Naive B cell (primary cell): Measurements from ENCODE around the gene C1QTNF8. TPM values are rescaled to one million over a fixed set of nuclear protein-coding genes. Genes with fewer than 3 reads are reported as not detected.

Experiments used
- ATAC-seq, 2 donors: fragments of 150-1000 bp; cut with Tn5 transposase; 2 replicates each; pipeline ENCODE4 v1.10.0; 2021; ENCODE audit warnings: low read depth in 2 of 2, mild to moderate bottlenecking in 2 of 2, moderate library complexity in 2 of 2
- DNase-seq: peaks from one replicate; pipeline ENCODE4 v3.0.0; 2022
- H3K27ac Mint-ChIP-seq, 6 donors: one replicate each; pipeline ENCODE4 v1.8.0; 2020 to 2022; ENCODE audit warnings: mild to moderate bottlenecking in 6 of 6, mixed read lengths in 6 of 6, moderate library complexity in 5 of 6, inconsistent platforms in 2 of 6
- H3K27me3 Mint-ChIP-seq, 3 donors: one replicate each; pipeline ENCODE4 v1.8.0; 2021 to 2022; ENCODE audit warnings: mixed read lengths in 3 of 3, mild to moderate bottlenecking in 1 of 3
- H3K36me3 Mint-ChIP-seq, 2 donors: one replicate each; pipeline ENCODE4 v1.8.0; 2020 to 2022; ENCODE audit warnings: mixed read lengths in 2 of 2, inconsistent platforms in 1 of 2, mild to moderate bottlenecking in 1 of 2
- H3K4me1 Mint-ChIP-seq, 3 donors: one replicate each; pipeline ENCODE4 v1.8.0; 2020 to 2022; ENCODE audit warnings: mixed read lengths in 3 of 3, inconsistent platforms in 1 of 3, mild to moderate bottlenecking in 1 of 3, moderate library complexity in 1 of 3
- H3K4me3 Mint-ChIP-seq, 8 donors: one replicate each; pipeline ENCODE4 v1.8.0; 2020 to 2022; ENCODE audit warnings: mild to moderate bottlenecking in 8 of 8, mixed read lengths in 8 of 8, moderate library complexity in 8 of 8, inconsistent platforms in 2 of 8
- H3K9me3 Mint-ChIP-seq, 7 donors: one replicate each; pipeline ENCODE4 v1.8.0; 2020 to 2022; ENCODE audit warnings: mixed read lengths in 7 of 7, mild to moderate bottlenecking in 5 of 7, inconsistent platforms in 2 of 7, moderate library complexity in 1 of 7
- polyA plus RNA-seq, 6 donors: library from polyadenylated mRNA; unstranded; fragments of 300-500 nt; fragmentation: Illumina TruSeq; gene quantifications; one replicate each; pipeline ENCODE4 v1.2.3, GENCODE V29; 2021; ENCODE audit warnings: low read depth in 6 of 6

Gene C1QTNF8
- polyA plus RNA-seq, 6 donors from 2014 or later = not detected

GRCh38 chr16:1133810-1134520 lies 37.9 kb upstream of the C1QTNF8 start:
- H3K4me1 Mint-ChIP-seq = peaks cover 0 to 3% (median 0%) of the 10 kb centered on the region in 3 donors
- H3K36me3 Mint-ChIP-seq = no peaks in the 10 kb centered on the region
- peaks cover 0 to 5% (median 0%) of the 10 kb centered on the region in 7 donors for H3K9me3 Mint-ChIP-seq
- H3K4me3 Mint-ChIP-seq = no peak overlapping the region
- DNase-seq (no peak), ATAC-seq (no peak)
- no peak overlapping the region for H3K27ac Mint-ChIP-seq
- H3K27me3 Mint-ChIP-seq = peaks cover 0 to 5% (median 0%) of the 10 kb centered on the region in 3 donors

DNA sequence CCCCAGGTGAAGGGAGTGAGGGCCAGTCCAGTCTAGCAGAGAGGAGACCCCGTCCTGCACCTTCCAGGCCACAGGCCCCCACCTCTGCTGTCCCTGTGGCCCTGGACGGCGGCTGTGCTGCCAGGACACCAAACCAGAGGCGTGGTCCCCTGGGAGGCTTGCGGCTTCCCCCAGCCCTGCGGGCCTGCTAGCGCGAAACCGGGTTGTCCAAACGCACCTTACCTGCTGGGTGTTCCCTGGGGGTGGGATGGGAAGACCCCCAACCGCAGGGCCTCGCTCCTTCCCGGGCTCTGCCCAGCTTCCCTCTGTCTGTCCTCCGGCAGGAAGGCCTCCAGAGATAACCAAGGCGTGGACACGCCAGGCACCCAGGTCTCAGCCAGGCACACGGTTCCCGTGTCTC lies 37.2 kb upstream of the C1QTNF8 start:
- peak overlapping the region in 1 of 6 donors; percentile 64 for H3K27ac Mint-ChIP-seq

GRCh38 chr16:1132431-1132830 lies 36.4 kb upstream of the C1QTNF8 start:
- Mint-ChIP-seq H3K27me3 (peaks cover 0 to 5% (median 0%) of the 10 kb centered on the region in 3 donors), H3K36me3 (no peaks in the 10 kb centered on the region), H3K4me1 (no peaks in the 10 kb centered on the region), H3K27ac (no peak overlapping the region), H3K9me3 (peaks cover 0 to under 1% (median 0%) of the 10 kb centered on the region in 7 donors), H3K4me3 (no peak overlapping the region)
- ATAC-seq (no peak), DNase-seq (no peak)

More for the DNA sequence above, 37.2 kb upstream of the C1QTNF8 start:
- no peaks in the 10 kb centered on the region for H3K27me3 Mint-ChIP-seq
- H3K4me1 Mint-ChIP-seq = no peaks in the 10 kb centered on the region
- no peak for ATAC-seq
- no peaks in the 10 kb centered on the region for H3K36me3 Mint-ChIP-seq
- DNase-seq = no peak
- H3K9me3 Mint-ChIP-seq = peaks cover 0 to 3% (median 0%) of the 10 kb centered on the region in 7 donors
- H3K4me3 Mint-ChIP-seq = no peak overlapping the region

- H3K27me3 Mint-ChIP-seq = peaks cover 0 to 5% (median 0%) of the 10 kb centered on the region in 3 donors
- H3K4me3 Mint-ChIP-seq = no peak overlapping the region
- DNase-seq = no peak
- H3K36me3 Mint-ChIP-seq = no peaks in the 10 kb centered on the region
- H3K9me3 Mint-ChIP-seq = no peaks in the 10 kb centered on the region
- no peak overlapping the region for H3K27ac Mint-ChIP-seq
- no peaks in the 10 kb centered on the region for H3K4me1 Mint-ChIP-seq
- no peak for ATAC-seq
Measured at GRCh38 chr16:1131378-1131994, 35.4 kb upstream of the C1QTNF8 start.

- no peaks in the 10 kb centered on the region for H3K36me3 Mint-ChIP-seq
- peaks cover 0 to 5% (median 0%) of the 10 kb centered on the region in 3 donors for H3K27me3 Mint-ChIP-seq
- DNase-seq (no peak), ATAC-seq (no peak)
- H3K9me3 Mint-ChIP-seq = no peaks in the 10 kb centered on the region
- H3K4me1 Mint-ChIP-seq = no peaks in the 10 kb centered on the region
- H3K4me3 Mint-ChIP-seq = no peak overlapping the region
- no peak overlapping the region for H3K27ac Mint-ChIP-seq
Measured at GRCh38 chr16:1130382-1130781, 34.3 kb upstream of the C1QTNF8 start.

- H3K36me3 Mint-ChIP-seq = no peaks in the 10 kb centered on the region
- DNase-seq (no peak), ATAC-seq (no peak)
- no peaks in the 10 kb centered on the region for H3K4me1 Mint-ChIP-seq
- no peak overlapping the region for H3K27ac Mint-ChIP-seq
- H3K27me3 Mint-ChIP-seq = peaks cover 0 to 5% (median 0%) of the 10 kb centered on the region in 3 donors
- H3K9me3 Mint-ChIP-seq = no peaks in the 10 kb centered on the region
- no peak overlapping the region for H3K4me3 Mint-ChIP-seq
Measured at GRCh38 chr16:1129106-1129960, 33.3 kb upstream of the C1QTNF8 start.

GRCh38 chr16:1127971-1128715 lies 32.1 kb upstream of the C1QTNF8 start:
- no peak for ATAC-seq
- Mint-ChIP-seq H3K9me3 (no peaks in the 10 kb centered on the region), H3K27me3 (peaks cover 0 to 5% (median 0%) of the 10 kb centered on the region in 3 donors), H3K4me1 (no peaks in the 10 kb centered on the region), H3K4me3 (no peak overlapping the region), H3K36me3 (no peaks in the 10 kb centered on the region), H3K27ac (no peak overlapping the region)
- no peak for DNase-seq

DNA sequence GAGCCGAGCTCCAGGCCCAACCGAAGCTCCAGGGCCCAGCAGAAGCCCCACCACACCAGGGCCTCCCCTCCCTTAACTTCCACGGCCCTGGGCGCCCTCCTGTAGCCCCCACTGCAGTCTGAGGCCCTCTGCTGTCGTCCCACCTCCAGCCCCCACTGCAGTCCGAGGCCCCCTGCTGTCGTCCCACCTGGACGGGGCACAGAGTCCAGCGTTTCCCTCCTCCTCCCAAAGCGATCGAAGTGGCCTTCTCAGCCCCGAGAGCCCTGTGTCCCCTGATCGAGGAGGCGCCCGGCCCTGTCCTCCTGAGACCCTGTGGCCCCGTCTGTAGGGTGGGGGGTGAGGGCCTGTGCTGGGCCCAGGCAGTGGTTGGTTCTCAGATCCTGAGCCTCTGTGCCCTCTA lies 31.1 kb upstream of the C1QTNF8 start:
- Mint-ChIP-seq H3K36me3 (no peaks in the 10 kb centered on the region), H3K27ac (no peak overlapping the region), H3K9me3 (no peaks in the 10 kb centered on the region), H3K4me3 (no peak overlapping the region), H3K27me3 (peaks cover 0 to 5% (median 0%) of the 10 kb centered on the region in 3 donors), H3K4me1 (no peaks in the 10 kb centered on the region)
- DNase-seq (no peak), ATAC-seq (no peak)

- no peaks in the 10 kb centered on the region for H3K9me3 Mint-ChIP-seq
- DNase-seq = no peak
- H3K4me1 Mint-ChIP-seq = no peaks in the 10 kb centered on the region
- no peaks in the 10 kb centered on the region for H3K36me3 Mint-ChIP-seq
- H3K27ac Mint-ChIP-seq = no peak overlapping the region
- no peak overlapping the region for H3K4me3 Mint-ChIP-seq
- no peak for ATAC-seq
- H3K27me3 Mint-ChIP-seq = peaks cover 0 to 5% (median 0%) of the 10 kb centered on the region in 3 donors
Measured at GRCh38 chr16:1126586-1126985, 30.5 kb upstream of the C1QTNF8 start.

DNA sequence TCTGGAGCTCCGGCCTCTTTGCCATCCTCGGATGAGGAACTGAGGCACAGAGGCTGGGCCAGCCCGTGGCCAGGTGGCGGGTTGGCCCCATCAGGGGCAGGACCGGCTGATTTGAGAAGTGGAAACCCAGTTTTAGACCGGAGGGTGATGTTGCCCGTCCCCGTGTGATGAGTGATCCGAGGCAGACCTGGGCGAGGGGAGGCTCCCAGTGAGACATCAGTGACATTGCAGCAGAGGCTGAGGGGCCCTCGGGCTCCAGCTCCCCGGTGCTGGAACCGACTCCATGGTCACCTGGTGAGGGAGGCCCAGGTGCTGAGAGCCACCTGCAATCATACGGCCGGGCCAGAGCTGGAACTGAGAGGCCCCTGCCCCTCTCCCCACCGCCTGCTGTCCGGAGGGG lies 30.0 kb upstream of the C1QTNF8 start:
- Mint-ChIP-seq H3K4me3 (no peak overlapping the region), H3K36me3 (no peaks in the 10 kb centered on the region), H3K27me3 (peaks cover 0 to 5% (median 0%) of the 10 kb centered on the region in 3 donors), H3K9me3 (no peaks in the 10 kb centered on the region), H3K4me1 (no peaks in the 10 kb centered on the region), H3K27ac (no peak overlapping the region)
- DNase-seq (no peak), ATAC-seq (no peak)

DNA sequence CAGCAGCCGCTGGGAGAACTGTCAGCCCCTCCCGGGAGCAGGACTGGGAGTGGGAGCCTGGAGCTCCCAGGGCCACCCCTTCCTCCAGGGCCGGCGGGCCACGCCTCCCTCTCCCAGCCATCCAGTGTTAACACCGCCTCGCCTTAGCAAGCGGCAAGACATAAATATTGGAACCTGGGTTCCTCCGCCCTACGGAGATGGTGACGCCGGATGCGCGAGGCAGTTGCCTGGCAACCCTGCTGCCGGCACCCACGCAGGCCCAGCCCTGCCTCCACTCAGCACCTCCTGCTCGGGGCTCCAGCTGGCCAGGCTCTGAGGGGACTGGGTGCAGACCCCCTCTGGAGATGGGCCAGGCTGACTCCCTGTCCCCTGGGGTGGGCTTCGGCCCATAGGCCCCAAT lies 29.4 kb upstream of the C1QTNF8 start:
- H3K27ac Mint-ChIP-seq = no peak overlapping the region
- H3K27me3 Mint-ChIP-seq = peaks cover 0 to 5% (median 0%) of the 10 kb centered on the region in 3 donors
- ATAC-seq (no peak), DNase-seq (no peak)
- no peaks in the 10 kb centered on the region for H3K36me3 Mint-ChIP-seq
- H3K4me1 Mint-ChIP-seq = no peaks in the 10 kb centered on the region
- H3K9me3 Mint-ChIP-seq = no peaks in the 10 kb centered on the region
- H3K4me3 Mint-ChIP-seq = no peak overlapping the region

DNA sequence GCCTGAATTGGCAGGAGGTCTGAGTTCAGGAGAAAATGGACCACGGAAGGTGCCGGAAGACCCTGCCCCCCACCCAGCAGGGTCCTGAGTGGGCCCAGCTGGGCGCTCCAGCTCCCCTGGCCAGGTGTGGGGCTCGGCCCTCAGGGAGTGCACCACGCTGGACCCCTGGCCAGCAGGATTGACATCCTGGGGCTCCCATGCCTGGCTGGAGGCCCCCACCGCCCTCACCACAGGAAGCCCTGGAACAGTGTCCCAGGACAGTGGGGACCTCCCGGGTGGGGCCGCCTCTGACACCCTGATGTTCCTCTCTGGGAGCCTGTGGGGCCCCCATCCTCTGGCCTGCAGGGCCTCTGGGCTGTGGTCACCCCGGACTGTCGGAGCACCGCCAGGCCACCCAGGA lies 28.8 kb upstream of the C1QTNF8 start:
- no peak overlapping the region for H3K27ac Mint-ChIP-seq
- no peaks in the 10 kb centered on the region for H3K36me3 Mint-ChIP-seq
- no peak overlapping the region for H3K4me3 Mint-ChIP-seq
- no peaks in the 10 kb centered on the region for H3K4me1 Mint-ChIP-seq
- DNase-seq = no peak
- H3K27me3 Mint-ChIP-seq = peaks cover 0 to 5% (median 0%) of the 10 kb centered on the region in 3 donors
- no peaks in the 10 kb centered on the region for H3K9me3 Mint-ChIP-seq
- ATAC-seq = no peak

DNA sequence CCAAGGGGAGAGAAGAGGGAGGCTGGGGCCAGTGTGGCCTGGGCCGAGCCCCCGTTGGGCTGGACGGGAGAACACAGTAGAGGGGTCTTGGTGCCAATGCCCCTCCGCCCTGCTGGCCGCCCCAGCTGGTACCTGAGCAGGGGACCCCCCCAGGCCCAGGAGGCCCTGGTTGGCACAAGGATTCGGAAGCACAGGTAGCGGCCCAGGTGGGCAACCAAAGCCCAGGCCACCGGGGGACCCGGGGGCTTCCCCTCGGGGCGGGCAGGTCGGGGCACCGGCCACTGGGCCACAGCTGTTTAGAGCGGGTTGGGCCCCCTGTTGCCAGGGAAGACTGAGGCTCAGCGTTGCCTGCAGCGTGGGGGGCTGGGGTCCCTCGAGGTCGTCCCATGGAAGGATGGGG lies 28.2 kb upstream of the C1QTNF8 start:
- H3K27me3 Mint-ChIP-seq = peaks cover 0 to 5% (median 0%) of the 10 kb centered on the region in 3 donors
- no peaks in the 10 kb centered on the region for H3K36me3 Mint-ChIP-seq
- no peaks in the 10 kb centered on the region for H3K4me1 Mint-ChIP-seq
- ATAC-seq (no peak), DNase-seq (no peak)
- no peaks in the 10 kb centered on the region for H3K9me3 Mint-ChIP-seq
- no peak overlapping the region for H3K27ac Mint-ChIP-seq
- no peak overlapping the region for H3K4me3 Mint-ChIP-seq
